Measurements from ENCODE around the gene CYP3A7. TPM values are rescaled to one million over a fixed set of nuclear protein-coding genes. Genes with fewer than 3 reads are reported as not detected.

Gene CYP3A7
- polyA plus RNA-seq, 1 donor (not counting 4 experiments of a cell fraction or from before 2014, with no cell fraction given), result not detected

- dilution Hi-C loops (cut with MboI; ENCODE audit: extremely low pct_ligation_motif_present, low sequenced_read_pairs), result no loop called here
These were observed 65.2 kb downstream of the CYP3A7 start for GRCh38 chr7:99669782-99670181.

GRCh38 chr7:99668541-99668940 lies 66.5 kb downstream of the CYP3A7 start:
- H3K79me2 ChIP-seq (ENCODE audit: control insufficient read depth, insufficient read depth, low read length), result no peaks in the 10 kb centered on the region
- dilution Hi-C loops (cut with MboI; ENCODE audit: extremely low pct_ligation_motif_present, low sequenced_read_pairs), result no loop called here
- TF ChIP-seq EZH2 (IDR thresholded peaks at IDR 0.05; ENCODE audit: low read length), result no peak
- no peak for TF ChIP-seq CTCF (optimal IDR thresholded peaks at IDR 0.05 in 1 of 3, IDR thresholded peaks at IDR 0.05 in 1 of 3, conservative IDR thresholded peaks at IDR 0.05 in 1 of 3; ENCODE audit: extremely low read depth in 1 of 3, insufficient read depth in 2 of 3, low read length in 3 of 3)
- no peak overlapping the region for H3K4me2 ChIP-seq (ENCODE audit: control insufficient read depth, extremely low read depth, insufficient read depth, low read depth, low read length)
- peaks cover 0 to 3% of the 10 kb centered on the region in 2 experiments for H3K36me3 ChIP-seq (ENCODE audit: control insufficient read depth in 2 of 2, extremely low read depth in 1 of 2, insufficient read depth in 2 of 2, low read length in 2 of 2)
- FAIRE-seq (no peak), DNase-seq (ENCODE audit: low read depth, low spot score) (no peak)
- no peaks in the 10 kb centered on the region for H3K9me3 ChIP-seq (ENCODE audit: control insufficient read depth, low read depth, low read length)
- H3K27me3 ChIP-seq (ENCODE audit: control insufficient read depth, extremely low read depth, insufficient read depth, low read length), result no peaks in the 10 kb centered on the region
- no peaks in the 10 kb centered on the region for H3K9me1 ChIP-seq (ENCODE audit: control insufficient read depth, extremely low read depth, insufficient read depth, low read length)
- H4K20me1 ChIP-seq (ENCODE audit: control insufficient read depth, extremely low read depth, insufficient read depth, low read length), result no peaks in the 10 kb centered on the region
- no peak overlapping the region for H3K27ac ChIP-seq (ENCODE audit: control insufficient read depth, insufficient read depth, low read length)
- no peaks in the 10 kb centered on the region for H3K4me1 ChIP-seq (ENCODE audit: control insufficient read depth, extremely low read depth, insufficient read depth, low read length)
- H3K4me3 ChIP-seq (ENCODE audit: control insufficient read depth in 2 of 3, extremely low read depth in 1 of 3, insufficient read depth in 2 of 3, low read depth in 1 of 3, low read length in 3 of 3), result no peak overlapping the region
- no peak overlapping the region for H3K9ac ChIP-seq (ENCODE audit: control insufficient read depth, extremely low read depth, insufficient read depth, low read length)
- no peak overlapping the region for H2AFZ ChIP-seq (ENCODE audit: control insufficient read depth, low read length)

More at GRCh38 chr7:99669782-99670181, 65.2 kb downstream of the CYP3A7 start:
- Histone ChIP-seq H3K9me1 (ENCODE audit: control insufficient read depth, extremely low read depth, insufficient read depth, low read length) (no peaks in the 10 kb centered on the region), H3K9me3 (ENCODE audit: control insufficient read depth, low read depth, low read length) (no peaks in the 10 kb centered on the region), H3K36me3 (ENCODE audit: control insufficient read depth in 2 of 2, extremely low read depth in 1 of 2, insufficient read depth in 2 of 2, low read length in 2 of 2) (peaks cover 0 to 3% of the 10 kb centered on the region in 2 experiments), H3K9ac (ENCODE audit: control insufficient read depth, extremely low read depth, insufficient read depth, low read length) (no peak overlapping the region), H3K4me1 (ENCODE audit: control insufficient read depth, extremely low read depth, insufficient read depth, low read length) (no peaks in the 10 kb centered on the region), H2AFZ (ENCODE audit: control insufficient read depth, low read length) (no peak overlapping the region), H4K20me1 (ENCODE audit: control insufficient read depth, extremely low read depth, insufficient read depth, low read length) (no peaks in the 10 kb centered on the region), H3K27ac (ENCODE audit: control insufficient read depth, insufficient read depth, low read length) (no peak overlapping the region), H3K4me2 (ENCODE audit: control insufficient read depth, extremely low read depth, insufficient read depth, low read depth, low read length) (no peak overlapping the region), H3K27me3 (ENCODE audit: control insufficient read depth, extremely low read depth, insufficient read depth, low read length) (no peaks in the 10 kb centered on the region), H3K79me2 (ENCODE audit: control insufficient read depth, insufficient read depth, low read length) (no peaks in the 10 kb centered on the region), H3K4me3 (ENCODE audit: control insufficient read depth in 2 of 3, extremely low read depth in 1 of 3, insufficient read depth in 2 of 3, low read depth in 1 of 3, low read length in 3 of 3) (no peak overlapping the region)
- DNase-seq (ENCODE audit: low read depth, low spot score) (no peak), FAIRE-seq (no peak)
- TF ChIP-seq EZH2 (IDR thresholded peaks at IDR 0.05; ENCODE audit: low read length) (no peak), CTCF (optimal IDR thresholded peaks at IDR 0.05 in 1 of 3, IDR thresholded peaks at IDR 0.05 in 1 of 3, conservative IDR thresholded peaks at IDR 0.05 in 1 of 3; ENCODE audit: extremely low read depth in 1 of 3, insufficient read depth in 2 of 3, low read length in 3 of 3) (no peak)

Data from keratinocyte (primary cell).